ENCODE measurements around the gene ITM2C.

GRCh38 chr2:230891064-230891463 lies 26.3 kb downstream of the ITM2C start:
- TF ChIP-seq POLR2AphosphoS5 (IDR thresholded peaks at IDR 0.05; ENCODE audit: low read depth, low read length) (no peak), TAF1 (IDR thresholded peaks at IDR 0.05; ENCODE audit: borderline replicate concordance, insufficient read depth, low read length) (no peak), REST (IDR thresholded peaks at IDR 0.05; ENCODE audit: insufficient read depth in 1 of 2, low read depth in 2 of 2, low read length in 2 of 2) (no peak), FOXP2 (optimal IDR thresholded peaks at IDR 0.05; ENCODE audit: borderline replicate concordance, extremely low read depth, extremely low read length, insufficient read depth) (no peak), SIN3A (IDR thresholded peaks at IDR 0.05; ENCODE audit: borderline replicate concordance, insufficient read depth, low read length) (no peak)

Measured in PFSK-1 (cell line).